ENCODE results near the gene MRPL51.
"Not testable (repeated sequence)": the region's sequence is repeated elsewhere in the genome, so short reads cannot be mapped to it uniquely, and the experiment has no call there.

MRPL51 gene

DNA sequence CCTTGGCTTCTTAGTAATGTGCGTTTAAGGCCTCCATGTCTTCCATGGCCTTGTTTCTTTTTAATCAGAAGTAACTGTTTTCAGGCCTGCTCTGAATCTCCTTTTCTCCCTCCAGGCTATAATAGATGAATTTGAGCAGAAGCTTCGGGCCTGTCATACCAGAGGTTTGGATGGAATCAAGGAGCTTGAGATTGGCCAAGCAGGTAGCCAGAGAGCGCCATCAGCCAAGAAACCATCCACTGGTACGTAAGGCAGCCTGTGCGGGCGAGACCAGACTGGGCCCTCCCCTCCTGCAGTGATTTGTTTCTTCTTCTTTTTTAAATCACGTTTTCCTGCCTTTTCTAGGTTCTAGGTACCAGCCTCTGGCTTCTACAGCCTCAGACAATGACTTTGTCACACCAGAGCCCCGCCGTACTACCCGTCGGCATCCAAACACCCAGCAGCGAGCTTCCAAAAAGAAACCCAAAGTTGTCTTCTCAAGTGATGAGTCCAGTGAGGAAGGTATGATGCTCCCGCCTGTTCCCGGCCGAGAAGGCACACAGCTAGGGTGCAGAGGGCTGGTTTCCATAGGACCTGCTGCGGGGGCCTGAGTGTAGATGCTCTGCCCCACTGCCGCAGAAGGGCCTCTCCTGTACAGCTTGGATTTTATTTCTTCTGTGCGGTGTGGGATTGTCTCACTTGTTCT is 37.7 kb upstream of the MRPL51 start:
- DNase-seq = no peak

GRCh38 chr12:6529291-6529737 is 36.3 kb upstream of the MRPL51 start:
- no peak for DNase-seq

GRCh38 chr12:6528539-6529235 is 35.6 kb upstream of the MRPL51 start:
- DNase-seq = no peak

DNA sequence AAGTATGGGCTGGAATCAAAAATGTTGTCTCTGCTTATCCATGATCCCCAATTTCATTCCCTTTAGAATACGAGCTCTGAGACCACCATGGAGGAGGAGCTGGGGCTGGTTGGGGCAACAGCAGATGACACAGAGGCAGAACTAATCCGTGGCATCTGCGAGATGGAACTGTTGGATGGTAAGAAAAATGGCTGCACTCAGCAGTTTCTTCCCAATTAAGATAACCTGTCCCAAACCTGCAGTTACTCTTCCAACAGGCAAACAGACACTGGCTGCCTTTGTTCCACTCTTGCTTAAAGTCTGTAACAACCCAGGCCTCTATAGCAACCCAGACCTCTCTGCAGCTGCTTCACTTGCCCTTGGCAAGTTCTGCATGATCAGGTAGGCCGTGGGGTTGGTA is 34.6 kb upstream of the MRPL51 start:
- no peak for DNase-seq

GRCh38 chr12:6526766-6527525 is 33.9 kb upstream of the MRPL51 start:
- DNase-seq = no peak

DNA sequence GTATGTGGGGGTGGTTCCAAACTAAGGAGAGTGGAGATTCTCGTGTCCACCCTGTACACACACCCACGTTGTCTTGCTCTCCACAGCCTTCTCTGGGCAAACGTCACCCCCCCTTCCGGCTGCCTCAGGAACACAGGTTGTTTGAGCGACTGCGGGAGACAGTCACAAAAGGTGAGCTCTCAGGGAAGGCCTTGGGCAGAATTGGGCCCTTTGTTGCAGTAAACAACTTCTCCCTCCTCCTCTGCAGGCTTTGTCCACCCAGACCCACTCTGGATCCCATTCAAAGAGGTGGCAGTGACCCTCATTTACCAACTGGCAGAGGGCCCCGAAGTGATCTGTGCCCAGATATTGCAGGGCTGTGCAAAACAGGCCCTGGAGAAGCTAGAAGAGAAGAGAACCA is 33.1 kb upstream of the MRPL51 start:
- no peak for DNase-seq

- no peak for DNase-seq
These were observed 31.6 kb upstream of the MRPL51 start for GRCh38 chr12:6524648-6525047.

DNA sequence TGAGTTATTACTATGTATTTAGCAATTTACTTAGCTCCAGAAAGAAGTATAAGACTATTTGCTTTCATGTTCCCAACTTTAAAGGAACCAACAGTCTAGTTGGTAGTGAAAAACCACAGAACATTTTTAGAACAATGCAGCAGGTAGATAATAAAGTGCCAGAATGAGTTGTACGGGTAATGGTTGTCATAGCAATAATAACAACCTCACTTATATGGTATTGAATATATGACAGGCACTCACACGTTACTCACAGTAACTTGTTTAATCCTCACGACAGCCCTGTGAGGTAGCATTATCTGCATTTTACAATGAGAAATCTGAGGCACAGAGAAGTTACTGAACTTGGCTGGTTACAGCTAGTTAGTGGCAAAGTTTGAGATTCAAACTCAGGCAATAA is 30.6 kb upstream of the MRPL51 start:
- no peak for DNase-seq

GRCh38 chr12:6522193-6522592 is 29.1 kb upstream of the MRPL51 start:
- no peak for DNase-seq

DNA sequence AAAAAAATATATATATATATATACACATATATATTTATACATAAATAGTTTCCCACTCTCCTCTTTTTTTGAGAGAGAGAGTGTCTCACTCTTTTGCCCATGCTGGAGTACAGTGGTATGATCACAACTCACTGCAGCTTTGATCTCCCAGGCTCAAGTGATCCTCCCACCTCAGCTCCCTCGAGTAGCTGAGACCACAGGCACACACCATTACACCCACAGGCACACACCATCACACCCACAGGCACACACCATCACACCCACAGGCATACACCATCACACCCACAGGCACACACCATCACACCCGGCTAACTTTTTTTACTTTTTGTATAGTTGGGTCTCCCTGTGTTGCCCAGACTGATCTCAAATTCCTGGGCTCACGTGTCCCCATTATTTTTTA is 27.1 kb upstream of the MRPL51 start:
- DNase-seq = no peak

DNA sequence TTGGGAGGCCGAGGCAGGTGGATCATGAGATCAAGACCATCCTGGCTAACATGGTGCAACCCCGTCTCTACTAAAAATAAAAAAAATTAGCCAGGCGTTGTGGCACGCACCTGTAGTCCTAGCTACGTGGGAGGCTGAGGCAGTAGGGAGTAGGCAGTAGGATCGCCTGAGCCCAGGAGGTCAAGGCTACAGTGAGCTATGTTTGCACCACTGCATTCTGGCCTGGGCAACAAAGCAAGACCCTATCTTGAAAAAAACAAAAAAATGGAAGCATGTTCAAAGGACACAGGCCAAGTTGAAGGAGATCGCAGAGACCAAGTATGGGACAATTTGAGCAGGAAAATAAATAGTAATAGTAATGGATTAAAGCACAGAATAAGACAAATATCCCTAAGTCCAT is 15.0 kb upstream of the MRPL51 start:
- DNase-seq = no peak

GRCh38 chr12:6507102-6507998 is 14.3 kb upstream of the MRPL51 start:
- no peak for DNase-seq

GRCh38 chr12:6500466-6500865 is 7.4 kb upstream of the MRPL51 start:
- DNase-seq = no peak

GRCh38 chr12:6497291-6497690 is 4.2 kb upstream of the MRPL51 start:
- DNase-seq = not testable (repeated sequence)

DNA sequence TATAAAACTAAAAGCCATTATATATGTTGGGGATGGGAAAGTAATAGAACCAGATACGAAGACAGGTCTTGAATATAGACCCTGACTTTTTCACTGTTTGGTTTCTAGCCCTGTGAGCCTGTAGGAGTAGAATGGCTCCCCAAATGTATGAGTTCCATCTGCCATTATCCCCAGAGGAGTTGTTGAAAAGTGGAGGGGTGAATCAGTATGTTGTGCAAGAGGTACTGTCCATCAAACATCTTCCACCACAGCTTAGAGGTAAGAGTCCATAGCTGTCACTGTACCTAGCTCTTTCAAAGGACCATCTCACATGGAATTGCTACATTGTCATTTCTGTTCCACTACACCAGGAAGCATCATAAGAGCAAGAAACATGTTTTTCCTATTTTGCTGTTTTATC is 1.9 kb upstream of the MRPL51 start:
- DNase-seq = no peak

DNA sequence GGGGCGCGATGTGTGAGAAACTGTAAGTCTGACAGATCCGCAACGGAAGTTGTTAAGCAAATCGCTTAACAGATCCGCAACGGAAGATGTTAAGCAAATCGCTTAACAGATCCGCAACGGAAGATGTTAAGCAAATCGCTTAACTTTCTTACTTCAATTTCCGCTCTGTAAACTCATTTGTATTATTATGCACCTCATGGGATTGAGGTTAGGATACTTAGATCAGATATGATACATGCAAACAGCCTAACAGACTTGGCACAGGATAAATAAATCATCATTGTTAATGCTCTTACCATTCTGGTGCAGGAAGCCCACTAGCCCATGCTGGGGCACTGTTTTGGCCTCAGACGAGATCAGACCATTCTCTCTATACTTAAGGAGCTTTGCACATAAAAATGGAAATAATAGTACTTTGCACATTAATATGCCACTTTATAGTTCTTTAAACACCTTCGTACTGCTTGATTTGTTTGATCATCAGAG is 1.2 kb upstream of the MRPL51 start:
- peak; percentile 5 for DNase-seq

DNA sequence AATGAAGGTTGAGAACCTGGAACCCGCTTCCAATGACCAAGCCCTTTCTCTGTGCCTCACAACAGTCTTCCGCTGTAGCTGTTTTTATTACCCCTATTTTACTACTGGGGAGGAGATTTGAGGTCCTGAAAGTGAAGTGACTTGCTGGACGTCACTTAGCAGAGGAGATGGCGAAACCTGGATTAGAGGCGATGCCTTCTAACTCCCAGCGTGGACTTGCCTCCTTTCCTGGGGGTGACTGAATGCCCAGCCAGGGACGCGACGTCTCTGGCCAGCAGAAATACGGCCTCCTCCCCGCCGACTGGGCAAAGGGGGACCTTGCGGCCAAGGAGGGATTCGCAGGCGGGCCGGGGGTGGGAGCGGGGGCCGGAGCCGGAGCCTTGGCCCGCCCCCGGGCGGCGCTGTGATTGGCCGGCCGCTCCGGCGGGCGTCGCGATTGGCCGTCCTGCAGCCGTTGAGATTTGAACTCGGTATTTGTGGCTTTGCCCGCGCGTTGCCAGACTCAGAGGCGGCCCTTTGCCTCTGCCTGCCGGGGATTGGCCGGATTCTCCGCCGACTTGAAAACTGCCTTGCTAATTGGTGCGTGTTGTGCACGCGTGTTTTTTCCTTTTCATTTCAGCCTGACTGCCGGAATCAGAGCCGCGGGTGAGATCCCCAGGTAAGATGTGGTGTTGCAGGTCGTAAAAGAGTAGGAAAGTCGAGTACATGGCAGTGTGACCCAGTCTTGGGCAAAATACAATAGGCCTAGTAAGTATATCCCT is 615 bp upstream of the MRPL51 start, which contains the start of gene NCAPD2:
Gene NCAPD2, plus strand, starts transcription at position 606 of the 761 bp plus-strand sequence. CDS start 997 bp downstream, outside the sequence.
- peak; percentile 95 for DNase-seq

- not testable (repeated sequence) for DNase-seq
These were observed 2.4 kb downstream of the MRPL51 start for GRCh38 chr12:6490673-6491072.

DNA sequence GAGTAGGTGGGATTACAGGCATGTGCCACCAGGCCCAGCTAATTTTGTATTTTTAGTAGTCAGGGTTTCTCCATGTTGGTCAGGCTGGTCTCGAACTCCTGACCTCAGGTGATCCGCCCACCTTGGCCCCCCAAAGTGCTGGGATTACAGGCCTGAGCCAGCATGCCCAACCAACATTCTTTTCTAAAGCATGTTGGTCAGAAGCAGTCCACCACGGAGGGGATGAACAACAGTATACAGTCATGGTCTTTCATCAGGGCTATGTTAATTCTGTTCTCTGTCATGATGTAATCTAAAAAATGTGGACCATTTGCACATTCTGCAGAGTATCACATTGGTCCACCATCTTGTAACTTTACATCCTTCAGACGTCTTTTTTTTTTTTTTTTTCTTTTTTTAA is 3.6 kb downstream of the MRPL51 start:
- DNase-seq = no peak

DNA sequence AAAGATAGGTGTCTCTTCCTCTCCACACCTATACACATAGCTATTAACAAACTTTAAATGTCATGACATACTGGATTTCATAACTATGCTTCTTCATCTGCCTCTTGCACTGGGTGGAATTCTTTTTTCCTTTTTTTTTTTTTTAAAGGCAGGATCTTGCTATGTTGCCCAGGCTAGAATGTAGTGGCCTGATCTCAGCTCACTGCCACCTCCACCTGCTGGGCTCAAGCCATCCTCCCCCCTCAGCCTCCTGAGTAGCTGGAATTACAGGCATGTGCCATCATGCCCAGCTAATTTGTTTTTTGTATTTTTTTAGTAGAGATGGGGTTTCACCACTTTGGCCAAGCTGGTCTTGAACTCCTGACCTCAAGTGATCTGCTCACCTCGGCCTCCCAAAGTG is 4.8 kb downstream of the MRPL51 start:
- no peak for DNase-seq

- no peak for DNase-seq
These were observed 14.6 kb downstream of the MRPL51 start for GRCh38 chr12:6478416-6478815.
